ENCODE measurements around the gene TIMM44.
"Not testable (repeated sequence)": the region's sequence is repeated elsewhere in the genome, so short reads cannot be mapped to it uniquely, and the experiment has no call there.

Gene TIMM44

DNA sequence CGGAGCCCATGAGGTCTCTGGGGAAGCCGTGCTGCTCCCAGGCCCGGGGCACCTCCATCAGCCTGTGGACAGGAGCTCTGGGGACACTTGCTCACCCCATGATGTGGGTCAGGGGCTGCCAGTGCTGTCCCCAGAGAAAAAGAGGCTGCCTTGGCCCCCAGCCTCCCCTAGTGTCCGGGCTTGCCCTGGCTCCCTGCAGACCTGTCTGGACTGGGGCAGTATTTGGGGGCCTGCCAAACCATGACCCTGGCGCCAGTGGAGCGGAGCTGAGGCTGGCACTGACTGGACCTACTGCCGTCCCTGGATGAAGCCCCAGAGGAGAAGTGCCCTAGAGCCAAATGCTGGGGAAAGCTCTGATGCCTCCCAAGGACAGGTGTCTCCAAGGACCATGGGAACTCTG lies 31.6 kb upstream of the TIMM44 start:
- DNase-seq: no peak

GRCh38 chr19:7973883-7974282 lies 30.4 kb upstream of the TIMM44 start:
- DNase-seq: no peak

- DNase-seq: no peak
Observed at GRCh38 chr19:7971553-7972520, 28.4 kb upstream of the TIMM44 start.

DNA sequence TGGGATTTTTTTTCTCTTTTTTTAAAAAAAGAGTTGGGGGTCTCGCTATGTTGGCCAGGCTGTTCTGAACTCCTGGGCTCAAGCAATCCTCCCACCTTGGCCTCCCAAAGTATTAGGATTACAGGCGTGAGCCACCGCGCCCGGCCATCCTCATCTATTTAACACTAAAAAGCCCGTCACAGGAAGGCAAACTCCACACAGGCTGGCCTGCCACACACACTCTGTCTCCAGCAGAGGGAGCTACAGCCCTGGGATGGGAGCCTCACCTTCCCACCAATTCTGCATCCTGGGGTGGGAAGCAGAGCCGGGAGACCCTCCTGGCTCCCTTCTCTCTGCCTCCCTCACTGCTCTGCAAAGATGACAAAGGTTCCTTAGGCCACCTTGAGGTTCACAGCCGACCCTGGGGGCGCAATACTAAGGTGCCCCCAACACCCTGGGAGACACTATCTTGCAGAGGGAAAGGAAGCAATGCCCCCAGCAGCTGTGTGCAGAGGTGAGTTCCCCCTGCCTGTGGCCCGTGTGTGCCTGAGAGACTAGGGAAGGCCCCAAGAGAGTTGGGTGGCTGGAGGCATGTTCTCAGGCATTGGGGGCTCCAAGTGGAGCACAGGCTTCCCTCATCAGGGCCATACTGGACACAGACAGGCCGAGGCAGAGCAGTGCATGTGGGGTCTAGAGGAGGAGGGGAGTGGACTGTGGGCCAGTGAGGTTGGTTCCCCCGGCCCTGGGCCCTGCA lies 27.4 kb upstream of the TIMM44 start:
- no peak for DNase-seq

GRCh38 chr19:7969555-7969939 lies 26.1 kb upstream of the TIMM44 start:
- DNase-seq: no peak

- no peak for DNase-seq
Observed at GRCh38 chr19:7968796-7969554, 25.5 kb upstream of the TIMM44 start.

- no peak for DNase-seq
Observed at GRCh38 chr19:7968008-7968795, 24.7 kb upstream of the TIMM44 start.

GRCh38 chr19:7965921-7966665 lies 22.6 kb upstream of the TIMM44 start:
- no peak for DNase-seq

GRCh38 chr19:7965259-7965841 lies 21.9 kb upstream of the TIMM44 start:
- no peak for DNase-seq

GRCh38 chr19:7963566-7963965 lies 20.1 kb upstream of the TIMM44 start:
- DNase-seq: no peak

DNA sequence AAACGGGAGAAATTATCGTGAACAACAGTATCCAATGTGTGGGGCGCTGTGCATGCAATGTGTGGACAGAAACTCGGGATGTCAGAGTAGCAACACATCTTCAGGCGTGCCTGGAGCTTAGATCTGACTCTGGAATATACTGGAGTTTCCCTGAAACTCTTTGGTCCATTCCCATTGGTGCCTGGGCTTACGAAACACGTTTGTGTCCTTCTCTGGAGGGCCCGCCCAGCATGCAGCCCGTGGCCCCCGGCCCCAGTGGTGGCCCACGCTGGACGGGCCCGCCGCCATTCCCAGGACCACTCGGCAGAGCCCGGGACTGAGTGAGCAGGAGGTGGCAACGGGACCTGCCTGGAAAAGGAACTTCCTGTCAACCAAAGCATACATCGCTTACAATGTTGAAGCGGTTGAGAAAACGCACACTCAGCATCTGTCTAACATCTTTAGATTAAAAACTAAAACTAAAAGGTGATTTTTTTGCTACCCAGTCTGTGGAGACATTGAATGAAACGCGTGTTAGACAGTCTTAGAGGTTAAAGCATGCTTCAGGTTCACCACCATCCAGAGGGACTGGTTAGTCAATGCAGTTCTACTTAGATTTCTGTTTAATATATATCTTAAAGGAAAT lies 19.3 kb upstream of the TIMM44 start:
- no peak for DNase-seq

DNA sequence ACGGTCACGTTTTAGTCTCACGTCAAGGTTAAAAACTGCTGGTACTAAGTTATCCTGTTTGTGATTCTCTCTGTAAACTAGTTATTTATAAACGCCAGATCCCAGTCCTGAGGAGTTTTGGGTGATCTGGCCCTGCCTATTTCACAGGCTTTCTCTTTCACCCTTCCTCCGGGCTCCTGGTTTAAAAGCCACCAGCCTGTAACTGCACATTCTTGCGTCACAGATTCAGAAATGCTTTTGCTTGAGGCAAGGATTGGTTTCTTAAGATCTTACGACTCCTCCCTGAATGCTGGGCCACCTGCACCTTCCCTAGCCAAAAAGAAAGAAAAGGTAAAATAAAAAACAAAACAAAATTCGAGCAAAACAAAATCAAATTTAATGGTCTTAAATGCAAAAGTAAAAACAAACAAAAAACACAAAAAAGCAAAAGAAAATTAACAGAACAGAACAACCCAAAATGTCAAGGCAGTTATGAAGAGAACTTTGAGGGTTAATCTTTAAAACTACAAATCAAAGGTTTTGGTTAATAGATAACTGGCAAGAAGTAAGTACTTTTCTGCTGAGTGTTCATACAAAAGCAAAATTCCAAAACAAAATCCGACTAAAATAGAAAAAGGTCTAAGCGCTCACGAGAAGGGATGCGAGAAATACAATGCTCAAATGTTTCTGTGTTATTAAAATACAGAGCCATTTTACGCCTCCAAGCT lies 18.6 kb upstream of the TIMM44 start:
- no peak for DNase-seq

- DNase-seq: not testable (repeated sequence)
Observed at GRCh38 chr19:7961082-7961481, 17.6 kb upstream of the TIMM44 start.

- no peak for DNase-seq
Observed at GRCh38 chr19:7959211-7959610, 15.7 kb upstream of the TIMM44 start.

DNA sequence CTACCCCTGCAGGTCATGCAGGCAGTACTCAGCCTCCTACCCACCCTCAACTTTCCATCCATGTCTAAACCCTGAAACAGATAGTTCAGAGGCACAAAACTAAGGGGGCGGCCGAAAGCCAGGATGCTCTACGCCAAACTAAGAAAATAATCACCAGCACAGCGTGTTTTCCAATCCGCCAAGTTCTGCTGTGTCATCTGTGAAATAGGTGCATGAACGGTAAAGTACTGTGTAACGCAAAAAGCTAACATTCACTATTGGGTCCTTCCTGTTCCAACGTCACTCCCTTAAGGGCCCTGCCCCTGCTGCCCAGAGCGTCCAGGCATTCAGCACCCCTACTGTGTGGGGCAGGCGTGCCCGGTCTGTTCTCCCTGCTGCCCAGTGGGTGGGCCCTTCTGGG lies 12.2 kb upstream of the TIMM44 start:
- DNase-seq: no peak

DNA sequence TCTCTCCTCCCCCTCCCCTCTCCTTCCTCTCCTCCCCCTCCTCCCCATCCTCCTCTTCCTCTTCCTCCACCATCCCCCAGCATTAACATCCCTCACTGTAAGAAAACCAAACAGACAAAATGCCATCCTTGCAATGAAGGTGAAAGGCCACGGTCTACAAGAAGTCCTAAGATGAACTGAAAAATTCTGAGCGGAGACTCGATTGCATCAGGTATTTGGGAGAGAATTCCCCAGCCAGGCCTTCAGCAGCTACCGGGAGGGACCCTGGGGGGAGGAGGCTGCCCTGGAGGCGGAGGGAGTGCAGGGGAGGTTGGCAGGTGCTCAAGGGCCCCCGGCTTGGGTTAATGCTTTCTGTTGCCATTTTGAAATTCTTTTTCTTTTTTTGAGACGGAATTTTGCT lies 10.1 kb upstream of the TIMM44 start:
- DNase-seq: no peak

DNA sequence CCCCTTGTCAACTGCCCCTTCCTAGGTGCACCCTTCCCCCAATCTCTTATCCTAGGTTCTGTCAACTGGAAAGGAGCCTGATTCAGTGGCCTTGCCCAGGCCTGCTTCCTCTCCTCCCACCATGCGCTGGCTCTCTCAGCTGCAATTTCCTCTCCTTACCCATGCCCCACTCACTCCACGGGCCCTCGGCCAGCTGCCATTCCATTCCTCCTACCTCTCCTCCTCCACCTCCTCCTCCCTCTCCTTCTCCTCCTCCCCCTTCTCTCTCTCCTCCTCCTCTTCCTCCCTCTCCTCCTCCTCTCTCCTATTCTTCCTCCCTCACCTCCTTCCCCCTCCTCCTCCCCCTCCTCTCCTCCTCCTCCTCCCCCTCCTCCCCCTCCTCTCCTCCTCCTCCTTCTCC lies 9.6 kb upstream of the TIMM44 start:
- DNase-seq: no peak

DNA sequence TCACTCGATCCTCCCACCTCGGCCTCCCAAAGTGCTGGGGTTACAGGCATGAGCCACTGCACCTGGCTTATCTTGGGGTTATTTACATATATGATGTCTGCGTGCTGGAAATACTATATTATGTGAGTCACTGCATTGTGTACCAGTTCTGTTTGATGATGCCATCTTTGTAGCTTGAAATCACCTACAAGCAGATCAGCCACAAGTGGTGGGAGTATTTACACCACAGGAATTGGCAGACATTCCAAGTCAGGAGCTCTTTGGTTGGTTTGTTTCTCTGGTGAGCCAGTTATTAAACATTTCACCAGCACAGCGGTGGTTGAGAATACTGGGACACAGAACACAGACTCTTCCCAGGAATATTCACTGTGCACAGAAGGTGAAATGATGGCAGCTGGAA lies 4.5 kb upstream of the TIMM44 start:
- DNase-seq: no peak

GRCh38 chr19:7944177-7944761 lies 803 bp upstream of the TIMM44 start:
- peak; percentile 89 for DNase-seq

DNA sequence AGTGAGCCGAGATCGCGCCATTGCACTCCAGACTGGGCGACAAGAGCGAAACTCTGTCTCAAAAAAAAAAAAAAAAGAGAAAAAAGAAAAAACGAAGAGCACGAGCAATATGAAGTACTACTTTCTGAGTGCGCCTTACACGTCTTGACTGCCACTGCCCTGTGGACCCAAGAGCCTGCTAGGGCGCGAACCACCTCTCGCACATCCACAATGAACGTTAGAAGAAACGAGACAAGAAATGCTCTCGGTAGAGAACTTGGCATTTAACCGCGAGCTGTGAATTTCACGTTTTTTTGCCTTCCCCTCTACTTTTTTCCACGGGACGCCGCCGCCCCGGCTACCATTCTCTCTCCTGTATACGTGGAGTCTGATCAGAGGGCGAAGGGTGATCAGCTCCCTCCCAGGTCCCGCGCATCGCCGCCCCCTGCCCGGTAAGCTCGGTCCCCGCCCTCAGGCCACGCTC lies 454 bp downstream of the TIMM44 start:
- no peak for DNase-seq
